Parathyroid adenoma (tissue), 2 donors: Measurements from ENCODE around the gene DGKQ.

ENCODE experiments used
- H2AFZ ChIP-seq: fragments of 300-600 bp; sonication (generic); one replicate; pipeline ENCODE4 v1.7.0; 2017; ENCODE audit warnings: antibody characterized with exemption, mild to moderate bottlenecking
- H3K27ac ChIP-seq: fragments of 300-600 bp; sonication (generic); one replicate; pipeline ENCODE4 v1.7.0; 2017
- H3K27me3 ChIP-seq: fragments of 300-600 bp; sonication (generic); one replicate; pipeline ENCODE4 v1.7.0; 2017; ENCODE audit warnings: low read length; ENCODE audit not compliant: control insufficient read depth, insufficient read depth
- H3K36me3 ChIP-seq: fragments of 300-600 bp; sonication (generic); one replicate; pipeline ENCODE4 v1.7.0; 2017; ENCODE audit warnings: low read length; ENCODE audit not compliant: control insufficient read depth, insufficient read depth
- H3K4me1 ChIP-seq: fragments of 300-600 bp; sonication (generic); one replicate; pipeline ENCODE4 v1.7.0; 2017; ENCODE audit warnings: control low read depth
- H3K4me2 ChIP-seq: fragments of 300-600 bp; sonication (generic); one replicate; pipeline ENCODE4 v1.7.0; 2017; ENCODE audit warnings: low read length
- H3K4me3 ChIP-seq: fragments of 300-600 bp; sonication (generic); one replicate; pipeline ENCODE4 v1.7.0; 2017; ENCODE audit warnings: low read depth, low read length
- H3K79me2 ChIP-seq: fragments of 300-600 bp; sonication (generic); one replicate; pipeline ENCODE4 v1.7.0; 2017; ENCODE audit warnings: control low read depth
- H3K9ac ChIP-seq: fragments of 300-600 bp; sonication (generic); one replicate; pipeline ENCODE4 v1.7.0; 2017; ENCODE audit warnings: mild to moderate bottlenecking
- H3K9me3 ChIP-seq: fragments of 300-600 bp; sonication (generic); one replicate; pipeline ENCODE4 v1.7.0; 2017; ENCODE audit warnings: low read length; ENCODE audit not compliant: control insufficient read depth
- CTCF ChIP-seq: fragments of 300-600 bp; sonication (generic); IDR thresholded peaks from one replicate; pipeline ENCODE4 v1.7.0; 2017; ENCODE audit warnings: antibody characterized with exemption, mild to moderate bottlenecking
- donor health status: primary hyperparathyroidism.

The DGKQ gene

GRCh38 chr4:968621-969394 lies 4.6 kb downstream of the DGKQ start:
- H3K4me2 ChIP-seq: no peak overlapping the region
- H3K9ac ChIP-seq: no peak overlapping the region
- TF ChIP-seq CTCF: no peak
- no peak overlapping the region for H3K4me3 ChIP-seq
- H3K36me3 ChIP-seq: no peaks in the 10 kb centered on the region
- no peaks in the 10 kb centered on the region for H3K27me3 ChIP-seq
- H3K4me1 ChIP-seq: no peaks in the 10 kb centered on the region
- no peaks in the 10 kb centered on the region for H3K9me3 ChIP-seq
- H3K27ac ChIP-seq: no peak overlapping the region
- H2AFZ ChIP-seq: no peak overlapping the region
- no peaks in the 10 kb centered on the region for H3K79me2 ChIP-seq

GRCh38 chr4:968221-968620 lies 5.1 kb downstream of the DGKQ start:
- no peaks in the 10 kb centered on the region for H3K9me3 ChIP-seq
- H3K27ac ChIP-seq: no peak overlapping the region
- H3K27me3 ChIP-seq: no peaks in the 10 kb centered on the region
- H2AFZ ChIP-seq: no peak overlapping the region
- no peaks in the 10 kb centered on the region for H3K79me2 ChIP-seq
- H3K36me3 ChIP-seq: no peaks in the 10 kb centered on the region
- no peaks in the 10 kb centered on the region for H3K4me1 ChIP-seq
- H3K4me2 ChIP-seq: no peak overlapping the region
- H3K4me3 ChIP-seq: no peak overlapping the region
- TF ChIP-seq CTCF: no peak
- H3K9ac ChIP-seq: no peak overlapping the region

- Histone ChIP-seq H3K27me3 (no peaks in the 10 kb centered on the region), H3K27ac (no peak overlapping the region), H2AFZ (no peak overlapping the region), H3K9ac (no peak overlapping the region), H3K4me3 (no peak overlapping the region), H3K4me1 (no peaks in the 10 kb centered on the region), H3K4me2 (no peak overlapping the region), H3K9me3 (no peaks in the 10 kb centered on the region), H3K36me3 (no peaks in the 10 kb centered on the region), H3K79me2 (no peaks in the 10 kb centered on the region)
- no peak for TF ChIP-seq CTCF
These were observed 6.0 kb downstream of the DGKQ start for GRCh38 chr4:967113-968104.

- no peak overlapping the region for H3K4me2 ChIP-seq
- no peaks in the 10 kb centered on the region for H3K4me1 ChIP-seq
- H3K9me3 ChIP-seq: no peaks in the 10 kb centered on the region
- H3K27ac ChIP-seq: no peak overlapping the region
- no peak overlapping the region for H3K9ac ChIP-seq
- no peaks in the 10 kb centered on the region for H3K27me3 ChIP-seq
- H3K79me2 ChIP-seq: no peaks in the 10 kb centered on the region
- H3K4me3 ChIP-seq: no peak overlapping the region
- TF ChIP-seq CTCF: no peak
- no peaks in the 10 kb centered on the region for H3K36me3 ChIP-seq
- H2AFZ ChIP-seq: no peak overlapping the region
These were observed 6.9 kb downstream of the DGKQ start for GRCh38 chr4:966266-967112.
